ENCODE results near the gene APLF. TPM values are rescaled to one million over a fixed set of nuclear protein-coding genes. Genes with fewer than 3 reads are reported as not detected.
"Not testable (repeated sequence)": the region's sequence is repeated elsewhere in the genome, so short reads cannot be mapped to it uniquely, and the experiment has no call there.

APLF gene
- total and polyA plus RNA-seq, 2 donors (not counting 3 experiments of a cell fraction or from before 2014, with no cell fraction given), result 0.75 to 2.3 TPM

GRCh38 chr2:68487773-68488355 is 20.5 kb downstream of the APLF start:
- no peak overlapping the region for H2AFZ ChIP-seq (ENCODE audit: low read depth, low read length)
- CTCF ChIA-PET, result interaction anchor here (0.6 to 8.1 kb wide), 68 partner anchors 8 to 471 kb away, joined by 3 to 290 read pairs (median 4); partner anchors contain the start of genes APLF, ARHGAP25, FBXO48 and PROKR1
- no peak overlapping the region for H3K9ac ChIP-seq (replicated peaks; ENCODE audit: extremely low read depth, insufficient read depth, low read length)
- no peak overlapping the region for H3K27ac ChIP-seq (ENCODE audit: insufficient read depth, low read depth, low read length)
- peak; percentile 44 for DNase-seq (ENCODE audit: low read depth, low spot score)
- no peaks in the 10 kb centered on the region for H3K79me2 ChIP-seq (ENCODE audit: control insufficient read depth, insufficient read depth, low read length)
- H3K36me3 ChIP-seq (ENCODE audit: control insufficient read depth in 2 of 2, extremely low read depth in 1 of 2, insufficient read depth in 2 of 2, low read length in 2 of 2), result no peaks in the 10 kb centered on the region
- H3K9me3 ChIP-seq (replicated peaks; ENCODE audit: control insufficient read depth, insufficient read depth, low read length), result no peaks in the 10 kb centered on the region
- intact Hi-C loops (cut with micrococcal nuclease) (loop anchor here (1.0 to 2.0 kb wide), 3 partner anchors 107 to 437 kb away; no protein-coding TSS in a partner anchor), dilution Hi-C loops (cut with MboI; ENCODE audit: extremely low pct_ligation_motif_present, low sequenced_read_pairs) (loop anchor here (25.0 kb wide), 1 partner anchor 224 kb away; no protein-coding TSS in a partner anchor)
- POLR2A ChIA-PET, result interaction anchor here (1.2 kb wide), 1 partner anchor 21 kb away, joined by 4 read pairs; the partner anchor contains the start of genes APLF and FBXO48
- no peaks in the 10 kb centered on the region for H3K27me3 ChIP-seq (ENCODE audit: control insufficient read depth in 2 of 2, insufficient read depth in 2 of 2, low read length in 2 of 2)
- no peak for TF ChIP-seq FOS (IDR thresholded peaks at IDR 0.05; ENCODE audit: borderline replicate concordance, insufficient read depth, low read length)
- TF ChIP-seq JUN (IDR thresholded peaks at IDR 0.05; ENCODE audit: borderline replicate concordance, insufficient read depth, insufficient read length, low read depth), result no peak
- TF ChIP-seq CTCF (IDR thresholded peaks at IDR 0.05; ENCODE audit: extremely low read depth in 1 of 2, insufficient read depth in 1 of 2, low read depth in 1 of 2, low read length in 2 of 2), result peak; percentile 11 to 21
- no peaks in the 10 kb centered on the region for H4K20me1 ChIP-seq (replicated peaks; ENCODE audit: control insufficient read depth, extremely low read depth, insufficient read depth, low read length)
- no peak overlapping the region for H3K4me3 ChIP-seq (replicated peaks in 1 of 3; ENCODE audit: insufficient read depth in 1 of 3, low read depth in 1 of 3, low read length in 3 of 3)
- no TSS peak for BruUV-seq (replicated peaks)
- H3K9me1 ChIP-seq (replicated peaks; ENCODE audit: control insufficient read depth, extremely low read depth, insufficient read depth, low read length), result no peaks in the 10 kb centered on the region
- H3K4me1 ChIP-seq (ENCODE audit: control insufficient read depth, extremely low read depth, insufficient read depth, low read length), result peaks cover 2% of the 10 kb centered on the region
- FAIRE-seq, result no peak
- no peak overlapping the region for H3K4me2 ChIP-seq (ENCODE audit: insufficient read depth, low read length)

- not testable (repeated sequence) for H3K79me2 ChIP-seq (ENCODE audit: control insufficient read depth, insufficient read depth, low read length); H3K4me2 ChIP-seq (ENCODE audit: insufficient read depth, low read length); H3K9me1 ChIP-seq (replicated peaks; ENCODE audit: control insufficient read depth, extremely low read depth, insufficient read depth, low read length); DNase-seq (ENCODE audit: low read depth, low spot score); H3K27me3 ChIP-seq (ENCODE audit: control insufficient read depth in 2 of 2, insufficient read depth in 2 of 2, low read length in 2 of 2); H4K20me1 ChIP-seq (replicated peaks; ENCODE audit: control insufficient read depth, extremely low read depth, insufficient read depth, low read length); BruUV-seq (replicated peaks); H3K27ac ChIP-seq (ENCODE audit: insufficient read depth, low read depth, low read length); H3K4me1 ChIP-seq (ENCODE audit: control insufficient read depth, extremely low read depth, insufficient read depth, low read length); H3K9ac ChIP-seq (replicated peaks; ENCODE audit: extremely low read depth, insufficient read depth, low read length); H2AFZ ChIP-seq (ENCODE audit: low read depth, low read length); H3K36me3 ChIP-seq (ENCODE audit: control insufficient read depth in 2 of 2, extremely low read depth in 1 of 2, insufficient read depth in 2 of 2, low read length in 2 of 2); H3K4me3 ChIP-seq (replicated peaks in 1 of 3; ENCODE audit: insufficient read depth in 1 of 3, low read depth in 1 of 3, low read length in 3 of 3); H3K9me3 ChIP-seq (replicated peaks; ENCODE audit: control insufficient read depth, insufficient read depth, low read length)
- ChIA-PET POLR2A (interaction anchor here (1.2 kb wide), 1 partner anchor 21 kb away, joined by 4 read pairs; the partner anchor contains the start of genes APLF and FBXO48), CTCF (interaction anchor here (0.7 to 8.1 kb wide), 32 partner anchors 8 to 455 kb away, joined by 3 to 290 read pairs (median 6); partner anchors contain the start of genes APLF, FBXO48 and PROKR1)
- TF ChIP-seq FOS (IDR thresholded peaks at IDR 0.05; ENCODE audit: borderline replicate concordance, insufficient read depth, low read length), result peak; percentile 57
- peak; percentile 40 for FAIRE-seq
- intact Hi-C loops (cut with micrococcal nuclease), result loop anchor here (1.0 kb wide), 1 partner anchor 107 kb away; no protein-coding TSS in a partner anchor
- dilution Hi-C loops (cut with MboI; ENCODE audit: extremely low pct_ligation_motif_present, low sequenced_read_pairs), result loop anchor here (25.0 kb wide), 1 partner anchor 224 kb away; no protein-coding TSS in a partner anchor
Measured at GRCh38 chr2:68488605-68489004, 21.2 kb downstream of the APLF start.
